CD4-positive, alpha-beta T cell treated with Interleukin-17A for 4 hours (primary cell): Measurements from ENCODE around the gene INPP5A.
"Not testable (repeated sequence)": the region's sequence is repeated elsewhere in the genome, so short reads cannot be mapped to it uniquely, and the experiment has no call there.

Experiments used
- DNase-seq: peaks from one replicate; pipeline ENCODE4 v3.0.0-alpha.2; 2020; ENCODE audit warnings: mixed read lengths

Gene INPP5A

GRCh38 chr10:132809232-132810140, 271.9 kb downstream of the INPP5A start:
- no peak for DNase-seq

- DNase-seq, result no peak
Observed at GRCh38 chr10:132810141-132810806, 272.7 kb downstream of the INPP5A start.

- no peak for DNase-seq
Observed at GRCh38 chr10:132810807-132811700, 273.5 kb downstream of the INPP5A start.

- no peak for DNase-seq
Observed at GRCh38 chr10:132811891-132812481, 274.4 kb downstream of the INPP5A start.

GRCh38 chr10:132812520-132812919, 274.9 kb downstream of the INPP5A start:
- DNase-seq, result no peak

- no peak for DNase-seq
Observed at GRCh38 chr10:132813001-132813401, 275.4 kb downstream of the INPP5A start.

GRCh38 chr10:132813560-132814468, 276.2 kb downstream of the INPP5A start:
- no peak for DNase-seq

GRCh38 chr10:132814469-132814856, 276.9 kb downstream of the INPP5A start:
- no peak for DNase-seq

- DNase-seq, result no peak
Observed at GRCh38 chr10:132815168-132815857, 277.7 kb downstream of the INPP5A start.

- no peak for DNase-seq
Observed at GRCh38 chr10:132816718-132817117, 279.1 kb downstream of the INPP5A start.

GRCh38 chr10:132817701-132818211, 280.2 kb downstream of the INPP5A start:
- no peak for DNase-seq

- no peak for DNase-seq
Observed at GRCh38 chr10:132820056-132820455, 282.5 kb downstream of the INPP5A start.

- not testable (repeated sequence) for DNase-seq
Observed at GRCh38 chr10:132825783-132826523, 288.4 kb downstream of the INPP5A start.

- DNase-seq, result no peak
Observed at GRCh38 chr10:132826524-132827422, 289.2 kb downstream of the INPP5A start.

GRCh38 chr10:132827423-132827789, 289.8 kb downstream of the INPP5A start:
- DNase-seq, result no peak

- no peak for DNase-seq
Observed at GRCh38 chr10:132827861-132828539, 290.4 kb downstream of the INPP5A start.

GRCh38 chr10:132828681-132829080, 291.1 kb downstream of the INPP5A start:
- no peak for DNase-seq

- no peak for DNase-seq
Observed at GRCh38 chr10:132829403-132829802, 291.8 kb downstream of the INPP5A start.
